CD14-positive monocyte (primary cell): Measurements from ENCODE around the gene USP49. TPM values are rescaled to one million over a fixed set of nuclear protein-coding genes. Genes with fewer than 3 reads are reported as not detected.

Experiments used
- DNase-seq, 3 donors: peaks; one replicate each; pipeline ENCODE4 v3.0.0-alpha.2; 2011 to 2022
- H2AFZ ChIP-seq: 2 replicates; pipeline ENCODE4 v1.6.0; 2012; ENCODE audit warnings: mild to moderate bottlenecking, low read depth, low read length, inconsistent platforms; ENCODE audit not compliant: insufficient read depth, poor library complexity, severe bottlenecking
- H3K27ac ChIP-seq, 2 donors: 1 replicate in 1 of 2; 2 replicates in 1 of 2; pipeline ENCODE4 v1.5.1; 2012 to 2013; ENCODE audit warnings: low read length in 2 of 2, control low read depth in 1 of 2, inconsistent platforms in 1 of 2, low read depth in 1 of 2, mild to moderate bottlenecking in 1 of 2
- H3K27me3 ChIP-seq, 2 donors: one replicate each; pipeline versions ENCODE4 v1.6.0 to v1.6.1; 2011 to 2013; ENCODE audit warnings: low read length in 2 of 2; ENCODE audit not compliant: control insufficient read depth in 2 of 2, insufficient read depth in 2 of 2
- H3K36me3 ChIP-seq, 2 donors: replicated peaks in 1 of 2; 1 replicate in 1 of 2; 2 replicates in 1 of 2; pipeline versions ENCODE4 v1.5.1 to v1.6.1; 2012 to 2013; ENCODE audit warnings: low read length in 2 of 2, control low read depth in 1 of 2, inconsistent platforms in 1 of 2, mild to moderate bottlenecking in 1 of 2; ENCODE audit not compliant: insufficient read depth in 2 of 2, control insufficient read depth in 1 of 2
- H3K4me1 ChIP-seq, 2 donors: 1 replicate in 1 of 2; 2 replicates in 1 of 2; pipeline versions ENCODE4 v1.5.1 to v1.6.1; 2012 to 2013; ENCODE audit warnings: low read length in 2 of 2, control low read depth in 1 of 2, inconsistent platforms in 1 of 2, mild to moderate bottlenecking in 1 of 2, moderate library complexity in 1 of 2; ENCODE audit not compliant: insufficient read depth in 2 of 2, control insufficient read depth in 1 of 2
- H3K4me2 ChIP-seq: replicated peaks from 2 replicates; pipeline ENCODE3; 2012; ENCODE audit warnings: low read length, moderate library complexity, mild to moderate bottlenecking; ENCODE audit not compliant: poor library complexity, severe bottlenecking; ENCODE audit errors: extremely low read depth
- H3K4me3 ChIP-seq, 3 experiments: fragments of 200-600 bp in 1 of 3; sonication (generic) in 1 of 3; replicated peaks in 1 of 3; 1 replicate in 2 of 3; 2 replicates in 1 of 3; pipeline ENCODE4 v1.5.1; 2011 to 2013; ENCODE audit warnings: low read length in 3 of 3, mild to moderate bottlenecking in 3 of 3, control low read depth in 2 of 3, low read depth in 2 of 3, inconsistent platforms in 1 of 3, moderate library complexity in 1 of 3
- H3K79me2 ChIP-seq: 2 replicates; pipeline ENCODE4 v1.6.0; 2012; ENCODE audit warnings: mild to moderate bottlenecking, control low read depth, inconsistent platforms, low read length, moderate library complexity; ENCODE audit not compliant: insufficient read depth
- H3K9ac ChIP-seq: 2 replicates; pipeline ENCODE4 v1.6.0; 2017; ENCODE audit warnings: low read length, mild to moderate bottlenecking; ENCODE audit not compliant: insufficient read depth, poor library complexity, severe bottlenecking
- H3K9me3 ChIP-seq, 2 donors: replicated peaks in 1 of 2; 1 replicate in 1 of 2; 2 replicates in 1 of 2; pipeline versions ENCODE4 v1.5.1 to v1.6.1; 2012 to 2013; ENCODE audit warnings: low read length in 2 of 2, control low read depth in 1 of 2; ENCODE audit not compliant: control insufficient read depth in 1 of 2, insufficient read depth in 1 of 2
- H4K20me1 ChIP-seq: 2 replicates; pipeline ENCODE4 v1.6.0; 2012; ENCODE audit warnings: mild to moderate bottlenecking, low read length, control low read depth, moderate library complexity; ENCODE audit not compliant: insufficient read depth
- H3K27ac Mint-ChIP-seq, 7 donors: one replicate each; pipeline ENCODE4 v1.8.0; 2020; ENCODE audit warnings: mild to moderate bottlenecking in 7 of 7, mixed read lengths in 7 of 7, moderate library complexity in 6 of 7, inconsistent platforms in 2 of 7
- H3K27me3 Mint-ChIP-seq, 3 donors: one replicate each; pipeline ENCODE4 v1.8.0; 2021 to 2022; ENCODE audit warnings: low read depth in 3 of 3, mild to moderate bottlenecking in 3 of 3, mixed read lengths in 3 of 3, moderate library complexity in 3 of 3, inconsistent platforms in 1 of 3
- H3K36me3 Mint-ChIP-seq, 2 donors: one replicate each; pipeline ENCODE4 v1.8.0; 2020; ENCODE audit warnings: mixed read lengths in 2 of 2, inconsistent platforms in 1 of 2, mild to moderate bottlenecking in 1 of 2
- H3K4me1 Mint-ChIP-seq: one replicate; pipeline ENCODE4 v1.8.0; 2020; ENCODE audit warnings: mild to moderate bottlenecking, mixed read lengths
- H3K4me3 Mint-ChIP-seq, 2 donors: one replicate each; pipeline ENCODE4 v1.8.0; 2020; ENCODE audit warnings: mild to moderate bottlenecking in 2 of 2, mixed read lengths in 2 of 2, moderate library complexity in 1 of 2
- H3K9me3 Mint-ChIP-seq, 7 donors: one replicate each; pipeline ENCODE4 v1.8.0; 2020 to 2022; ENCODE audit warnings: mixed read lengths in 7 of 7, mild to moderate bottlenecking in 6 of 7, moderate library complexity in 6 of 7, inconsistent platforms in 2 of 7
- CTCF ChIP-seq: fragments of 200-600 bp; IDR thresholded peaks from one replicate; pipeline ENCODE4 v1.8.0; 2022; ENCODE audit warnings: antibody characterized with exemption, mild to moderate bottlenecking
- WGBS: methylation state at CpG from one replicate; pipeline ENCODE4 v1.1.5; 2013; ENCODE audit warnings: missing lambda C conversion rate; ENCODE audit not compliant: insufficient coverage; 5-methylcytosine and 5-hydroxymethylcytosine counted together
- intact Hi-C, 2 donors: fragments of 100-400 bp; cut with micrococcal nuclease; formaldehyde crosslinking; loops; one replicate each; pipeline versions ENCODE4 v1.15.0 to v1.15.1; 2023
- polyA plus RNA-seq, 3 donors: library from polyadenylated mRNA; depleted of rRNA in 1 of 3; unstranded in 2 of 3; stranded (reverse) in 1 of 3; fragments of 300-500 nt in 2 of 3; fragments of >200 nt in 1 of 3; fragmentation: Illumina TruSeq in 2 of 3; gene quantifications; 1 replicate in 2 of 3; 2 replicates in 1 of 3; pipeline ENCODE4 v1.2.3, GENCODE V29; 2012 to 2021

USP49 gene
- polyA plus RNA-seq, 3 donors = 0.08 to 4.8 (median 0.37) TPM

DNA sequence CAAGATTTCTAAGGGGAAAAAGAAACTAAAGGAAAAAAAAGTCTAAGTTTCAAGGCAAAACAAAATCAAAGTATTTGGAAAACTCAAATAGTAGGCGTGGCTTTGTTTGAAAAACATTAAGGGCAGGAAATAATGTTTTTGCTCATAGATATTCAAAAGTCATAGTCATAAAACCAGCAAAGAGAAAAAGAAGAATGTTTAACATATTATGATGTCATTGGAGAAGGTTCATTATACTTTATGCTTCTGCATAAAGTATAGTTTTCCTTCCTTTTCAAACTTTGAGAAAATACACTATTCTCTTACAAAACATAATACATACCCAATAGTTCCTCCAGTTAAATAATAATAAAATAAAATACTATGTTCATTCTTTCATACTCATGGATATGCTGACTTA lies 13.7 kb downstream of the USP49 start:
- TF ChIP-seq CTCF = no peak
- Mint-ChIP-seq H3K4me1 (no peaks in the 10 kb centered on the region), H3K4me3 (no peak overlapping the region), H3K27me3 (no peaks in the 10 kb centered on the region), H3K9me3 (no peaks in the 10 kb centered on the region), H3K27ac (no peak overlapping the region), H3K36me3 (peaks cover 1 to 7% of the 10 kb centered on the region in 2 donors)
- no CpG with 5 or more reads among the region's 1 CpG for WGBS
- DNase-seq = no peak
- Histone ChIP-seq H3K4me2 (no peak overlapping the region), H3K9me3 (no peaks in the 10 kb centered on the region), H3K27ac (no peak overlapping the region), H4K20me1 (no peaks in the 10 kb centered on the region), H3K79me2 (no peaks in the 10 kb centered on the region), H2AFZ (no peak overlapping the region), H3K9ac (no peak overlapping the region), H3K36me3 (no peaks in the 10 kb centered on the region), H3K4me1 (no peaks in the 10 kb centered on the region), H3K27me3 (no peaks in the 10 kb centered on the region), H3K4me3 (no peak overlapping the region)
- intact Hi-C loops = no loop called here

DNA sequence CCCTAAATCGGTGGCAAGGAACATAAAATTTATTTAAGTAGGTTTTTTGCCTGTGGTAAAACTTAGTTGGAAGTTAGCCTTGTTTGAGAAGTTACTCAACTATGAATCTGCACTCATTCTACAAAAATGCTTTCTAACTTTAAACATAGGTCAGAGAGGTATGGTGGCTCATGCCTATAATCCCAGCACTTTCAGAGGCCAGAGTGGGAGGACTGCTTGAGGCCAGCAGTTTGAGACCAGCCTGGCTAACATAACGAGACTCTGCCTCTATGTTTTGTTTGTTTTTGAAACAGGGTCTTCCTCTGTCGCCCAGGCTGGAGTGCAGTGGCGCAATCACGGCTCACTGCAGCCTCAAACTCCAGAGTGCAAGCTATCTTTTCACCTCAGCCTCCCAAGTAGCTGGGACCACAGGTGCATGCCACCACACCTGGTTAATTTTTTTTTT lies 16.2 kb downstream of the USP49 start:
- Histone ChIP-seq H3K4me2 (no peak overlapping the region), H3K9me3 (no peaks in the 10 kb centered on the region), H3K4me1 (no peaks in the 10 kb centered on the region), H3K9ac (no peak overlapping the region), H3K27ac (no peak overlapping the region), H4K20me1 (no peaks in the 10 kb centered on the region), H2AFZ (no peak overlapping the region), H3K36me3 (no peaks in the 10 kb centered on the region), H3K27me3 (no peaks in the 10 kb centered on the region), H3K4me3 (no peak overlapping the region), H3K79me2 (no peaks in the 10 kb centered on the region)
- Mint-ChIP-seq H3K27ac (no peak overlapping the region), H3K27me3 (no peaks in the 10 kb centered on the region), H3K36me3 (peaks cover 0 to 5% of the 10 kb centered on the region in 2 donors), H3K9me3 (no peaks in the 10 kb centered on the region), H3K4me3 (no peak overlapping the region), H3K4me1 (peaks cover 3% of the 10 kb centered on the region)
- no peak for TF ChIP-seq CTCF
- no CpG with 5 or more reads among the region's 5 CpGs for WGBS
- no peak for DNase-seq
- intact Hi-C loops = no loop called here
